ENCODE results near the gene APOBEC3F.
"Not testable (repeated sequence)": the region's sequence is repeated elsewhere in the genome, so short reads cannot be mapped to it uniquely, and the experiment has no call there.

- not testable (repeated sequence) for TF ChIP-seq CTCF (conservative IDR thresholded peaks at IDR 0.05); ZFX (IDR thresholded peaks at IDR 0.05)
These were observed 27.1 kb upstream of the APOBEC3F start for GRCh38 chr22:39013561-39013941.

Measured in C4-2B (cell line).